ENCODE results near the gene PSMB3.

DNA sequence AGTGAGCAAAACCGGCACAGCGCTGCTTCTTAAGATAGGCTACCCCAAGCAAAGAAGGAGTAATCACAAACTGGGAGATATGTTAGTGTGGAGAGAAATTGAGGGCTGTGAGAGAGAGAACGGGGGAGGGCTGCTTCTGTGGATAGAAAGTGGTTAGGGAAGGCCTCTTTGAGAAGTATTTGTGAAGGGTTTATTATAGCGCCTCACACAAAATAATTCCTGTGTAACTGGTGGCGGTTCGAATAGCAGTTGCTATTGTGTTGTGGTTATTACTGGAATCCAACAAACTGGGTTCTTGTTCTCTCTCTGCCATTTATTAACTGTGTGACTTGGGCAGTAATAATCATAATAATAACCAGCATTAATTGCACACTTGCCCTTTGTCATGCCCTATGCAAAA is 31.6 kb upstream of the PSMB3 start:
- TF ChIP-seq TAF1 (IDR thresholded peaks at IDR 0.05; ENCODE audit: borderline replicate concordance, low read depth, low read length) (no peak), POLR2AphosphoS5 (IDR thresholded peaks at IDR 0.05; ENCODE audit: low read depth, low read length) (no peak), POLR2A (IDR thresholded peaks at IDR 0.05; ENCODE audit: low read depth, low read length) (no peak)

All from GM12892 (cell line).